OCI-M1 (cell line): ENCODE measurements around the gene ZNF425.
A peak's percentile ranks its signal among the peaks of the same experiment; 100 is the strongest.
"Not testable (repeated sequence)": the region's sequence is repeated elsewhere in the genome, so short reads cannot be mapped to it uniquely, and the experiment has no call there.

Source experiments
- DNase-seq: peaks from one replicate; lab custom pipeline; 2025; lab: John Stamatoyannopoulos, UW

The ZNF425 gene

GRCh38 chr7:149071641-149072437, 54.3 kb downstream of the ZNF425 start:
- DNase-seq: no peak

- no peak for DNase-seq
Observed at GRCh38 chr7:149071182-149071635, 54.9 kb downstream of the ZNF425 start.

- DNase-seq: no peak
Observed at GRCh38 chr7:149070372-149071125, 55.6 kb downstream of the ZNF425 start.

GRCh38 chr7:149067869-149068268, 58.3 kb downstream of the ZNF425 start:
- peak; percentile 0 for DNase-seq

GRCh38 chr7:149063476-149063875, 62.6 kb downstream of the ZNF425 start:
- DNase-seq: peak; percentile 29

- not testable (repeated sequence) for DNase-seq
Observed at GRCh38 chr7:149062217-149062899, 63.8 kb downstream of the ZNF425 start.

- DNase-seq: no peak
Observed at GRCh38 chr7:149060156-149060555, 66.0 kb downstream of the ZNF425 start.

GRCh38 chr7:149053885-149054284, 72.2 kb downstream of the ZNF425 start:
- no peak for DNase-seq

GRCh38 chr7:149053384-149053783, 72.7 kb downstream of the ZNF425 start:
- DNase-seq: no peak
